Chondrocyte (in vitro differentiated cells): ENCODE results near the gene WDR93. TPM values are rescaled to one million over a fixed set of nuclear protein-coding genes. Genes with fewer than 3 reads are reported as not detected.

Experiments used
- DNase-seq: peaks from one replicate; pipeline ENCODE4 v3.0.0; 2021; ENCODE audit warnings: mixed read lengths, low spot score
- H3K27ac Mint-ChIP-seq: one replicate; pipeline ENCODE4 v1.8.0; 2021; ENCODE audit warnings: mild to moderate bottlenecking, moderate library complexity, mixed read lengths; ENCODE audit not compliant: unreplicated experiment
- H3K27me3 Mint-ChIP-seq: 2 replicates; pipeline ENCODE4 v1.8.0; 2021; ENCODE audit warnings: low read depth, mixed read lengths
- H3K36me3 Mint-ChIP-seq: 2 replicates; pipeline ENCODE4 v1.8.0; 2021; ENCODE audit warnings: low read depth, mixed read lengths
- H3K4me1 Mint-ChIP-seq: 2 replicates; pipeline ENCODE4 v1.8.0; 2021; ENCODE audit warnings: low read depth, mild to moderate bottlenecking, mixed read lengths
- H3K4me3 Mint-ChIP-seq: one replicate; pipeline ENCODE4 v1.8.0; 2021; ENCODE audit warnings: mild to moderate bottlenecking, moderate library complexity, mixed read lengths; ENCODE audit not compliant: unreplicated experiment
- H3K9me3 Mint-ChIP-seq: 2 replicates; pipeline ENCODE4 v1.8.0; 2021; ENCODE audit warnings: low read depth, mixed read lengths
- CTCF ChIP-seq: fragments of 200-600 bp; sonication (generic); IDR thresholded peaks from 2 replicates; pipeline ENCODE4 v1.5.0; 2021; ENCODE audit warnings: antibody characterized with exemption, mild to moderate bottlenecking, moderate library complexity
- total RNA-seq: library from RNA; stranded (reverse); gene quantifications from 3 replicates; pipeline ENCODE4 v1.2.1, GENCODE V29; 2021

Gene WDR93
- total RNA-seq, 1 donor from 2014 or later, result not detected

- Mint-ChIP-seq H3K36me3 (no peaks in the 10 kb centered on the region), H3K4me1 (no peaks in the 10 kb centered on the region), H3K4me3 (no peak overlapping the region), H3K9me3 (peaks cover 7% of the 10 kb centered on the region), H3K27me3 (peaks cover 20% of the 10 kb centered on the region), H3K27ac (no peak overlapping the region)
- no peak for DNase-seq
- TF ChIP-seq CTCF, result no peak
These were observed 32.4 kb downstream of the WDR93 start for GRCh38 chr15:89723031-89723430.

GRCh38 chr15:89724621-89725020 lies 34.0 kb downstream of the WDR93 start:
- no peak for DNase-seq
- H3K36me3 Mint-ChIP-seq, result no peaks in the 10 kb centered on the region
- H3K4me1 Mint-ChIP-seq, result no peaks in the 10 kb centered on the region
- H3K9me3 Mint-ChIP-seq, result peaks cover 7% of the 10 kb centered on the region
- H3K27me3 Mint-ChIP-seq, result peaks cover 20% of the 10 kb centered on the region
- no peak for TF ChIP-seq CTCF
- no peak overlapping the region for H3K4me3 Mint-ChIP-seq
- H3K27ac Mint-ChIP-seq, result no peak overlapping the region

- H3K36me3 Mint-ChIP-seq, result no peaks in the 10 kb centered on the region
- peaks cover 7% of the 10 kb centered on the region for H3K9me3 Mint-ChIP-seq
- H3K27ac Mint-ChIP-seq, result no peak overlapping the region
- no peak for DNase-seq
- H3K4me1 Mint-ChIP-seq, result no peaks in the 10 kb centered on the region
- H3K4me3 Mint-ChIP-seq, result no peak overlapping the region
- TF ChIP-seq CTCF, result no peak
- H3K27me3 Mint-ChIP-seq, result peaks cover 20% of the 10 kb centered on the region
These were observed 34.5 kb downstream of the WDR93 start for GRCh38 chr15:89725064-89725463.

- H3K27ac Mint-ChIP-seq, result no peak overlapping the region
- H3K27me3 Mint-ChIP-seq, result peaks cover 17% of the 10 kb centered on the region
- TF ChIP-seq CTCF, result no peak
- H3K9me3 Mint-ChIP-seq, result peaks cover 3% of the 10 kb centered on the region
- no peak for DNase-seq
- H3K4me3 Mint-ChIP-seq, result no peak overlapping the region
- H3K36me3 Mint-ChIP-seq, result no peaks in the 10 kb centered on the region
- no peaks in the 10 kb centered on the region for H3K4me1 Mint-ChIP-seq
These were observed 37.6 kb downstream of the WDR93 start for GRCh38 chr15:89728254-89728653.

- Mint-ChIP-seq H3K9me3 (no peaks in the 10 kb centered on the region), H3K4me3 (no peak overlapping the region), H3K36me3 (no peaks in the 10 kb centered on the region), H3K27me3 (peaks cover 41% of the 10 kb centered on the region), H3K27ac (no peak overlapping the region), H3K4me1 (no peaks in the 10 kb centered on the region)
- no peak for DNase-seq
- no peak for TF ChIP-seq CTCF
These were observed 40.7 kb downstream of the WDR93 start for GRCh38 chr15:89731275-89731674.
